Karpas-422 (cell line): ENCODE measurements around the gene KLHDC10. TPM values are rescaled to one million over a fixed set of nuclear protein-coding genes. Genes with fewer than 3 reads are reported as not detected.
"Not testable (repeated sequence)": the region's sequence is repeated elsewhere in the genome, so short reads cannot be mapped to it uniquely, and the experiment has no call there.

Experiments used
- DNase-seq: peaks from one replicate; pipeline ENCODE4 v3.0.0-alpha.2; 2015
- H2AFZ ChIP-seq: fragments of 200-600 bp; sonication (generic); 2 replicates; pipeline ENCODE4 v1.6.1; 2014; ENCODE audit warnings: antibody characterized with exemption, low read length, mixed read lengths
- H3K27ac ChIP-seq: fragments of 200-600 bp; sonication (generic); 2 replicates; pipeline ENCODE4 v1.5.1; 2014; ENCODE audit warnings: mild to moderate bottlenecking, low read length, moderate library complexity
- H3K27me3 ChIP-seq: fragments of 200-600 bp; sonication (generic); 2 replicates; pipeline ENCODE4 v1.6.1; 2014; ENCODE audit warnings: low read length, mixed read lengths
- H3K36me3 ChIP-seq: fragments of 200-600 bp; sonication (generic); 2 replicates; pipeline ENCODE4 v1.6.1; 2014; ENCODE audit warnings: low read length, mixed read lengths; ENCODE audit not compliant: insufficient read depth
- H3K4me1 ChIP-seq: fragments of 200-600 bp; sonication (generic); 2 replicates; pipeline ENCODE4 v1.6.1; 2014; ENCODE audit warnings: mild to moderate bottlenecking, low read length, mixed read lengths
- H3K4me2 ChIP-seq: fragments of 200-600 bp; sonication (generic); 2 replicates; pipeline ENCODE4 v1.6.1; 2014; ENCODE audit warnings: low read length, low read depth, mild to moderate bottlenecking; ENCODE audit not compliant: poor library complexity, severe bottlenecking
- H3K4me3 ChIP-seq: fragments of 200-600 bp; sonication (generic); 2 replicates; pipeline ENCODE4 v1.5.1; 2014; ENCODE audit warnings: mild to moderate bottlenecking, antibody characterized with exemption, low read length, mixed read lengths
- H3K79me2 ChIP-seq: fragments of 200-600 bp; sonication (generic); 2 replicates; pipeline ENCODE4 v1.6.1; 2014; ENCODE audit warnings: mild to moderate bottlenecking, low read length, mixed read lengths
- H3K9ac ChIP-seq: fragments of 200-600 bp; sonication (generic); 2 replicates; pipeline ENCODE4 v1.6.0; 2014; ENCODE audit warnings: low read length
- H3K9me2 ChIP-seq: fragments of 200-600 bp; sonication (generic), shearing (Covaris generic); replicated peaks from 2 replicates; pipeline ENCODE4 v1.6.0; 2014; ENCODE audit warnings: mild to moderate bottlenecking, low read length, moderate library complexity; ENCODE audit not compliant: insufficient read depth
- H3K9me3 ChIP-seq: fragments of 300-700, 200-600 bp; sonication (generic); 2 replicates; pipeline ENCODE4 v1.6.1; 2014; ENCODE audit warnings: low read length, mixed read lengths
- H4K20me1 ChIP-seq: fragments of 200-600 bp; sonication (generic); 2 replicates; pipeline ENCODE4 v1.6.1; 2014; ENCODE audit warnings: mild to moderate bottlenecking, antibody characterized with exemption, low read length, low read depth; ENCODE audit not compliant: insufficient read depth
- small RNA-seq: library from RNA; depleted of rRNA; stranded (forward); fragments of <200 nt; gene quantifications from one replicate; pipeline ENCODE3, GENCODE V24; 2014
- total RNA-seq: library from RNA; depleted of rRNA; stranded (reverse); fragments of >200 nt; shearing (Covaris generic); gene quantifications from 2 replicates; pipeline ENCODE4 v1.2.3, GENCODE V29; 2014; ENCODE audit warnings: low replicate concordance; rRNA removed

Gene KLHDC10
- total RNA-seq, 1 experiment from 2014 or later, result 14.1 TPM

DNA sequence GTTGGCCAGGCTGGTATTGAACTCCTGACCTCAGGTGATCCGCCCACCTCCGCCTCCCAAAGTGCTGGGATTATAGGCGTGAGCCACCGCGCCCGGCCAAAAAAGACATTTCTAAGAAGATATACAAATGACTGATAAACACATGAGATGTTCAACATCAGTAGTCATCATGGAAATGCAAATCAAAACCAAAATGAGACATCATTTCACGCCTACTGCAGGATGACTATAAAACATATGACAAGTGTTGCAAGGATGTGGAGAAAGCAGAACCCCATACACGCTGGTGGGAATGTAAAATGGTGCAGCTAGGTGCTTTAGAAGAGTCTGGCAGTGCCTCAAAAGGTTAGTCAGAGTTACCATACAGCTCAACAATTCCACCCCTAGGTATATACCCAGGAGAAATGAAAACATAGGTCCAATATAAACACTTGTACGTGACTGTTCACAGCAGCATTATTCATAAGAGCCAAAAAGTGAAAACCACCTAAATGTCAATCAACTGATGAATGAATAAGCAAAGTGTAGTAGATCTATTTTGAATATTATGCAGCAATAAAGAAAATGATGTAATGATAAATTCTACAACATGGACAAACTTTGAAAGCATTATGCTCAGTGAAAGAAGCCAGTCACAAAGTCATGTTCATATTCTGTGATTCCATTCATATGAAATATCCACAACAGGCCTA lies 110.4 kb downstream of the KLHDC10 start:
- Histone ChIP-seq H2AFZ (no peak overlapping the region), H3K27me3 (no peaks in the 10 kb centered on the region), H3K9me3 (no peaks in the 10 kb centered on the region), H3K27ac (no peak overlapping the region), H3K4me2 (no peak overlapping the region), H3K4me3 (no peak overlapping the region), H4K20me1 (no peaks in the 10 kb centered on the region), H3K79me2 (peaks cover 55% of the 10 kb centered on the region), H3K36me3 (peaks cover 55% of the 10 kb centered on the region), H3K9ac (no peak overlapping the region), H3K9me2 (no peaks in the 10 kb centered on the region), H3K4me1 (no peaks in the 10 kb centered on the region)
- no peak for DNase-seq

DNA sequence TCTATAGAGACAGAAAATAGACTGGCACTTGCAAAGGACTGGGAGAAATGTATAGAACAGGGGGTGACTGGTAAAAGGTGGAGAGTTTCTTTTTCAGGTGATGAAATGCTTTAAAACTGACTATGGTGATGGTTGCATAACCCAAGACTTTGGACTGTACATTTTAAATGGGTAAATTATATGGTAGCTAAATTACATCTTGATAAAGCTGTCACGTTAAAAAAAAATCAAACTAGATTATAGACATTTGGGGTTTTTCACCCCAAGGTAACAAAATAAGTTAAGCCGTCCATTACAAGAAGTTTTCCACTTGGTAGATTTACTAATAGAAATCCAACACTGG lies 110.9 kb downstream of the KLHDC10 start:
- no peak overlapping the region for H3K4me2 ChIP-seq
- H3K27me3 ChIP-seq, result no peaks in the 10 kb centered on the region
- H3K36me3 ChIP-seq, result peaks cover 59% of the 10 kb centered on the region
- H4K20me1 ChIP-seq, result no peaks in the 10 kb centered on the region
- H3K79me2 ChIP-seq, result peaks cover 59% of the 10 kb centered on the region
- DNase-seq, result no peak
- no peak overlapping the region for H2AFZ ChIP-seq
- H3K9ac ChIP-seq, result no peak overlapping the region
- no peak overlapping the region for H3K27ac ChIP-seq
- no peaks in the 10 kb centered on the region for H3K4me1 ChIP-seq
- no peak overlapping the region for H3K4me3 ChIP-seq
- no peaks in the 10 kb centered on the region for H3K9me3 ChIP-seq
- no peaks in the 10 kb centered on the region for H3K9me2 ChIP-seq

DNA sequence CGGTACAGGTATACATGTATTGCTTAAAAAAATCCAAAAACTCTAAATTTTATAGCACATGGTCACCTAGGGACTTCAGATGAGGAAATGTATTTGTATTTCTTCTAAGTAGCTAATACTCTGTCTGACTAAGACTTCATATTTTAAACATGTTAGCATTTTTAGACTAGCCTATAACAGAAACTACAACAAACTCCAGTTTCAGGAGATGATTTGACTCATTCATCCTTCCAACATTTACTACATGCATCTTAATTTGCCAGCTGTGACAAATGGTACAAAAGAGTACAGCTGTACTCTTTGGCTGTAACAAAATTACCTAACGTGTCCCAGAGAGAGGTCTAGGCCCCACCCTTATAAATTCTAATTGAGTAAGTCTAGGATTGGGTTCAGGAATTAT lies 112.7 kb downstream of the KLHDC10 start:
- Histone ChIP-seq H2AFZ (no peak overlapping the region), H3K27me3 (no peaks in the 10 kb centered on the region), H3K4me2 (no peak overlapping the region), H4K20me1 (no peaks in the 10 kb centered on the region), H3K27ac (no peak overlapping the region), H3K4me1 (no peaks in the 10 kb centered on the region), H3K9me3 (no peaks in the 10 kb centered on the region), H3K4me3 (no peak overlapping the region), H3K79me2 (peaks cover 71% of the 10 kb centered on the region), H3K9me2 (no peaks in the 10 kb centered on the region), H3K36me3 (peaks cover 64% of the 10 kb centered on the region), H3K9ac (no peak overlapping the region)
- no peak for DNase-seq

DNA sequence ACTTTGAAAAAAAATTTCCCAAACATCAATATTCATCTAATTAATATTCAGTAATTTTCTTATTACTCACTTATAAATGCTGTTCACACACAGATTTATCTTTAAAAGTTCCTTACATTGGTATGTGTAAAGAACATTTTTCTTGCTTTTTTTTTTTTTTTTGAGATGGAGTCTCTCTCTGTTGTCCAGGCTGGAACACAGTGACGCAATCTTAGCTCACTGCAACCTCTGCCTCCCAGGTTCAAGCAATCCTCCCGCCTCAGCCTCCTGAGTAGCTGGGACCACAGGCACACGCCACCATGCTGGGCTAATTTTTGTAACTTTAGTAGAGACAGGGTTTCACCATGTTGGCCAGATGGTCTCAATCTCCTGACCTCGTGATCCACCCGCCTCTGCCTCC lies 114.0 kb downstream of the KLHDC10 start:
- H3K9me3 ChIP-seq, H2AFZ ChIP-seq, H3K4me3 ChIP-seq, H3K27ac ChIP-seq, H4K20me1 ChIP-seq, H3K4me1 ChIP-seq, H3K9me2 ChIP-seq, H3K27me3 ChIP-seq, DNase-seq, H3K4me2 ChIP-seq, H3K9ac ChIP-seq: not testable (repeated sequence)
- peaks cover 67% of the 10 kb centered on the region for H3K36me3 ChIP-seq
- H3K79me2 ChIP-seq, result peaks cover 71% of the 10 kb centered on the region

Small RNAs within 50 kb of the gene (small RNA-seq; reads per million reads assigned to genes)
- gene RNA5SP245, result not detected

Other genes with a start within 250 kb of the KLHDC10 start
- 34.7 and 37.3 TPM in 2 replicates for gene UBE2H, start 117.6 kb upstream of the KLHDC10 start, total RNA-seq
- 12.7 and 26.4 TPM in 2 replicates for gene ZC3HC1, start 19.2 kb upstream of the KLHDC10 start, total RNA-seq
- gene TMEM209, start 134.9 kb downstream of the KLHDC10 start, total RNA-seq, result 20.9 and 68.9 TPM in 2 replicates
- gene SSMEM1, start 137.3 kb downstream of the KLHDC10 start, total RNA-seq, result not detected in 2 replicates
- not detected in 2 replicates for gene CPA2, start 196.3 kb downstream of the KLHDC10 start, total RNA-seq
- gene CPA4, start 222.6 kb downstream of the KLHDC10 start, total RNA-seq, result not detected in 2 replicates